22Rv1 (cell line): ENCODE measurements around the gene PNPO.

Source experiments
- ZFX ChIP-seq: fragments of 450-650 bp; IDR thresholded peaks from 2 replicates; pipeline ENCODE4 v1.6.1; 2017; ENCODE audit warnings: antibody characterized with exemption, borderline replicate concordance
- TF ChIP-seq, protein P1 (sequence below): fragments of 450-650 bp; IDR thresholded peaks from 2 replicates; pipeline ENCODE4 v1.5.1; 2017; ENCODE audit warnings: mild to moderate bottlenecking

DNA sequence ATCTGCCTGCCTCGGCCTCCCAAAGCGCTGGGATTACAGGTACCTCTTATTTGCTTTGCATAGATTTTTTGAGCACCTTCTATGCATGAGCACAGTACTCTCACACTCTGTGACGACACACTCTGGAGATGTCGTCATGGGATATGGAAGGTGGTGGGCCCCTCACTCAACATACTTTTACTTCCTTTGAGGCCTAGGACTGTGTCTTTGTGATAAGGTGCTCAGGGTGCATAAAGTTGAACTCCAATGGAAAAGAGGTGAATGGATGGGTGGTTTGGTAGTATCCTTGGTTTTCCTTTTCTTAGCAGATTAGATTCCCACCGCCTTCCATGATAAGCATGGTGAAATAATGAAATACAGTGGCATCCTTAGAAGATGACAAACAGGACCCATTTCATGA is 23.5 kb downstream of the PNPO start:
- TF ChIP-seq, protein P1, sequence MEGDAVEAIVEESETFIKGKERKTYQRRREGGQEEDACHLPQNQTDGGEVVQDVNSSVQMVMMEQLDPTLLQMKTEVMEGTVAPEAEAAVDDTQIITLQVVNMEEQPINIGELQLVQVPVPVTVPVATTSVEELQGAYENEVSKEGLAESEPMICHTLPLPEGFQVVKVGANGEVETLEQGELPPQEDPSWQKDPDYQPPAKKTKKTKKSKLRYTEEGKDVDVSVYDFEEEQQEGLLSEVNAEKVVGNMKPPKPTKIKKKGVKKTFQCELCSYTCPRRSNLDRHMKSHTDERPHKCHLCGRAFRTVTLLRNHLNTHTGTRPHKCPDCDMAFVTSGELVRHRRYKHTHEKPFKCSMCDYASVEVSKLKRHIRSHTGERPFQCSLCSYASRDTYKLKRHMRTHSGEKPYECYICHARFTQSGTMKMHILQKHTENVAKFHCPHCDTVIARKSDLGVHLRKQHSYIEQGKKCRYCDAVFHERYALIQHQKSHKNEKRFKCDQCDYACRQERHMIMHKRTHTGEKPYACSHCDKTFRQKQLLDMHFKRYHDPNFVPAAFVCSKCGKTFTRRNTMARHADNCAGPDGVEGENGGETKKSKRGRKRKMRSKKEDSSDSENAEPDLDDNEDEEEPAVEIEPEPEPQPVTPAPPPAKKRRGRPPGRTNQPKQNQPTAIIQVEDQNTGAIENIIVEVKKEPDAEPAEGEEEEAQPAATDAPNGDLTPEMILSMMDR = no peak
- no peak for TF ChIP-seq ZFX
